GM19455 (cell line): Measurements from ENCODE around the gene CCL15.
"Not testable (repeated sequence)": the region's sequence is repeated elsewhere in the genome, so short reads cannot be mapped to it uniquely, and the experiment has no call there.

Experiments used
- ATAC-seq: cut with Tn5 transposase; IDR thresholded peaks from one replicate; pipeline ENCODE4 v1.9.1; 2021; ENCODE audit not compliant: unreplicated experiment

Gene CCL15

DNA sequence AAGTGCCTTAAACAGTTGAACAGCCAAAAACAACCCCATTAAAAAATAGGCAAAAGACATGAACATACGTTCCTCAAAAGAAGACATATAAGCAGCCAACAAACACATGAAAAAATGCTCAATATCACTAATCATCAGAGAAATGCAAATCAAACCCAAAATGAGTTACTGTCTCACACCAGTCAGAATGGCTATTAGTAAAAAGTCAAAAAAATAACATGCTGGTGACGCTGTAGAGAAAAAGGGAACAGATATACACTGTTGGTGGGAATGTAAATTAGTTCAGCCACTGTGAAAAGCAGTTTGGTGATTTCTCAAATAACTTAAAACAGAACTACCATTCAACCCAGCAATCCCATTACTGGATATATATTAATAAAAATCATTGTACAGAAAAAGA lies 6.0 kb downstream of the CCL15 start:
- ATAC-seq = not testable (repeated sequence)

- no peak for ATAC-seq
Observed at GRCh38 chr17:35991075-35991474, 10.3 kb downstream of the CCL15 start.

DNA sequence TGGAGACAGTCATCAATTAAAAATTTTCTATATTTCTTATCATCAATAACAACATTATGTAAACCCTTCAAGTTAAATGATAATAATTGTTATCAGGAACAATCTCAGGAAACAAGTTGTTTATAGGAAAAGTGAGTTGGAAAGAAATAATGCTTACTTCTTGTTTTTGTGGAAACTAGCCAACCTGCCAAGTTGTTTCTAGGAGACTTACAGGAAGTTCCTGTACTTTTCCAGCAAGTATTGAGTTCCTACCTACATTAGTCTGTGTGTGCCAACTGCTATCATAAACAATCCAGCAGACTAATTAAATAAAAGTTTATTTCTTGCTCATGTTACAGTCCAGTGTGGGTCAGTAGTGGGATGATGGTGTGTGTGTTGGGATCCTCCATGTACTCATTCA lies 13.2 kb downstream of the CCL15 start:
- no peak for ATAC-seq

DNA sequence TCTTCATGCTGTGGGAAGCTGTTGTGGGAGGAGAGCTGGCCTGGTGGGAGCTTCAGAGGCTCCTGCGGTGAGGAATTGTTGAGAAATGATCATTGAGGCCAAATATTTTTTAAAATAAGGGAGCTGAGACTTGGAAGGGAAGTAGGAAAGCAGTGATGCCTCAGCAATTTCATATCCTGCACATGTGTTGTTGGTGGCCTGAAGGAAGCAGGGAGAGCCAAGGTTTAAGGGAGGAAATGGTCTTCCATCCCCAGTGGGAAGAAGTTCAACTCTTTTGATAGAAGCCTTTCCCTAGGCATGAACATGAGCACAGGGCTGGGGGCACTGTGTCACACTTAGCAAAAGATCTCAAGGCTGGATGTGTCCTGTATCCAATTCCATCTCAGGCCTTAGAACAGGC lies 14.7 kb downstream of the CCL15 start, which contains the start of gene CCL14:
CCL14 (minus strand) TSS at position 87 of the 400 bp plus-strand sequence; CDS start at position 7, 80 bp downstream.
- no peak for ATAC-seq

DNA sequence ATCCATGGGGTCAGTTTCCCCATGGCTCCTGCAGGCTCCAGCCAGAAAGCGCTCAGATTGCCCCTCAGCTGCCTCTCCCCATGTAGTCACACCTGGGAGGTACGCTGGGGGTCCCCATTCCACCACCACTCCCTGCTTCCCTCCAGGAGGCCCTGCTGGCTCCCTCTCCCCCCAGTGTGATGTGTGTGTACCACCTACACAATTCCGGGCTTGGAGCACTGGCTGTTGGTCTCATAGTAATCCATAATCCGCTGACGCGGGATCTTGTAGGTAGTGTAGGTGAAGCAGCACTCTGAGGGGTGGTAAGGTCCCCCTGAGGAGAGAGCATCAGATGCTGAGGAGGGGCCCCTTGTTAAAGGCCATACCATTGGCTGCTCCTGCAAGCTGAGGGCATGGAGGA lies 17.2 kb downstream of the CCL15 start:
- no peak for ATAC-seq

GRCh38 chr17:35982409-35983191 lies 18.8 kb downstream of the CCL15 start:
- ATAC-seq = no peak

GRCh38 chr17:35981908-35982330 lies 19.4 kb downstream of the CCL15 start:
- no peak for ATAC-seq

- no peak for ATAC-seq
Observed at GRCh38 chr17:35981246-35981645, 20.1 kb downstream of the CCL15 start, which contains the start of gene CCL16. CCL16 (minus strand) TSS chr17:35981497; CDS start chr17:35981420, 77 bp downstream.

DNA sequence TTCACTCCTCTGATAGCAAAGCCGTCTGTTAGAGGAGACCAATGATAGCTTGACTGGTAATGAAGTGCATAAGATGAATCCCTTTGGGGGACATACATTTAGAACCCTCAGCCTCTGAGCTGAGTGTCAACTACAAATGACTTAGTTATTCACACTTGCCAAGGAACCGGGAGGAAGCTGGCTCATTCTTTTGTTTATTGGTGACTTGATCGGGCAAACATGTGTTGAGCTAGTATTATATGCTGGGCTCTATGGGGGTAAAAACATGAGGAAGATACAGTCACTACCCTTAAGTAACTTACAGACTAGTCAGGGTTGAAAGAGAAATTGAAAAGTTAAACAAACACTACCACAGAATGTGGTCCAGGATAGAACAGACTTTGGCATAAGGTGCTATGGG lies 23.0 kb downstream of the CCL15 start:
- ATAC-seq = no peak

- ATAC-seq = no peak
Observed at GRCh38 chr17:35977509-35977908, 23.8 kb downstream of the CCL15 start.

DNA sequence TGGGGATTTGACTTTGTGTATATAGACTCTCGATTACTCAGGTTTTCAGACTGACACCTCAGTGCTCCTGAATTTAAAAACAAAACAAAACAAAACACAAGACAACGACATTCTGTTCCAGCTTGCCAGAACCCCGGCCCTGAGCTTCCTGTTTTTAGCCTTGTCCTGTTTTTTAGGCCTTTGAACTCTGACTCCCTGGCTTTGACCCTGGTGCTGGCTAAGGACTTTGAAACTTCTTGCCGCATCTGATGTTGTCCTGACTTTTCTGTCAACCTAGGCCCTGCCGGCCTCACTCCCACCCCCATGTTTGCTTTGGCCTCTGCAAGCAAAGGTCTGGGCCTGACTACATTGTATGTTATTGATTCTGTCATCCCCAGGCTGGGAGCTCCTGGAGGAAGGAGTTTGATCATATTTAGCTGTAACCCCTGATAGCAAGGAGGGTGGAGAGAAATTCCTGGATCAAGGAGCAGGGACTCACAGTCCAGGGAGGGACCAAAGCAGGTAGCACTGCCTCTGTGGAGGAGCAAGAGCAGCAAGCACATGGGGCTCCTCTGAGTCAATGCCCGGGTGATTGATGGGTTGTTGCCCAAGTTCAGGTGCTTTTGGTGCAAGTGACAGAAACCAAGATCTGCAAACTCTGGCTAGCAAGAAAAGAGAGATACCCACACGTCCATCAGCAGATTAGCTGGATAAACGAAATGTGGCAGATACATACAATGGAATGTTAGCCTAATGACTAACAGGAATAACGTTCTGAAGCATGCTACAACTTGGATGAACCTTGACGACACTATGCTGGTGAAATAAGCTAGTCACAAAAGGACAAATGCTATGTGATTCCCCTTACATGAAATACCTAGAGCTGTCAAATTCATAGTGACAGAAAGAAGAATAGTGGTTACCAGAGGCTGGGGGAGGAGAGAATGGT lies 27.8 kb downstream of the CCL15 start:
- no peak for ATAC-seq

DNA sequence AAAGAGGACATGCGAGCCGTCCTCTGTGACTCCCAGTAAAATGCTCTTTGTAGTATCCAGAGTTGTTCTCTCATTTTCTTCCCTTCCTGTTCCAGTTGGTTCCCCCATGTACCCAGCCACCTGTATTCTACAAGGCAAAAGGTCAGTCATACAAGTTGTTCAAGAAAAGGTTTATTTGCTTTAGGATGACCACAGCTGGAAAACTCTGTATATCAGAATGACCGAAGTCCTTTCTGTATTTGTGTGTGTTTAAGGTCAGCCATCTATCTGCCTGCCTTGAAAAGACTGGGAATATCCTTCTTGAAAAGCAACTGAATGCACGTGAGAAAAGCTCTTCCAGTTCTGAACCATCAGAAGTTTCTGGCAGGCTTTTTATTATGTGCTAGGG lies 28.4 kb downstream of the CCL15 start:
- no peak for ATAC-seq

GRCh38 chr17:35972535-35972934 lies 28.8 kb downstream of the CCL15 start:
- no peak for ATAC-seq

DNA sequence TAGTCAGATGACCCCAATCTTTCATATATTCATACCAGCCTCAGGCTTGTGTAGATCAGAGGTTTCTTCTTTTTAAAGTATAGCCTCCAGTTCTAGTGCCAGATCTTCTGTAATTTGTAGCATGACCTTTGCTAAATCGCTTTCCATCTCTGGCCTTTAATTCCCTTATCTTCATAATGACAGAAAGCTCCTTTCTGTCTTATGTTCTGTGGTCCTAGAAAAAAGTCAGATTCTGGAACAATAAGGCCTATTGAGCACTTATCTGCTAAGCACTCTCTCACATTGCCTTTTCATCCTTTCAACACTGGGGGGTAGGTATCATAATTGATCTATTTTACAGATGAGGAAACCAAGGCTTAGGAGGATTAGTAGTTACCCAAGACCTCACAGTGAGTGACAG lies 29.3 kb downstream of the CCL15 start:
- no peak for ATAC-seq

- no peak for ATAC-seq
Observed at GRCh38 chr17:35969558-35970380, 31.6 kb downstream of the CCL15 start.

DNA sequence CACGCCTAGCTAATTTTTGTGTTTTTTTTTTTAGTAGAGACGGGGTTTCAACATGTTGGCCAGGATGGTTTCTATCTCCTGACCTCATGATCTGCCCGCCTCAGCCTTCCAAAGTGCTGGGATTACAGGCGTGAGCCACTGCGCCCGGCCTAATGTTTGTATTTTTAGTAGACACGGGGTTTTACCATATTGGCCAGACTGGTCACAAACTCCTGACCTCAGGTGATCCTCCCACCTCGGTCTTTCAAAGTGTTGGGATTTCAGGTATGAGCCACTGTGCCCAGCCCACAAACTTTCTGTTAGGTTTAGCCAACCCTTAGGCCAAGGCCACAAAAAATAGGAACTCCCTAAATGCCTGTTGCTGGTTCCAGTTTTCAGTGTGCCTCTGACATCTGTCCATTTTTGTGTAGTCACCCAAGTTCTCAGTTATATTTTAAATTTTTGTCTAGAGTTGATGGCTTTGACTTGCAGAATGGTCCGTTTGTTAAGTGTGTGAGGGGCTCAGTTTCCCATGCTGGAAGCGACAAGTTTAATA lies 32.8 kb downstream of the CCL15 start:
- no peak for ATAC-seq

- ATAC-seq = no peak
Observed at GRCh38 chr17:35965272-35965671, 36.1 kb downstream of the CCL15 start.

DNA sequence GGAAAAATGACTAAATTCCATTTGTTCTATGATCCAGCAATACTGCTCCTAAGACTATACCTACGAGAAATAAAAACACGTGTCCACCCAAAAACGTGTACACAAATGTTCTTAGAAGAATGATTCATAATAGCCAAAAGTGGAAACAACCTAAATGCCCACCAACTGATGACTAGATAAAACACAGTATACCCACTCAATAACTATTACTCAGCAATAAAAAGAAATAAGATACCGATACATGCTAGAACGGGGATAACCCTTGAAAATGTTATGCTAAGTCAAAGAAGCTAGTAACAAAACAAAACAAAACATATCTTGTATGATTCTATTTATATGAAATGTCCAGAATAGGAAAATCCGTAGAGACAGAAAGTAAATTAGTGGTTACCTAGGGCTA lies 37.7 kb downstream of the CCL15 start:
- ATAC-seq = no peak

DNA sequence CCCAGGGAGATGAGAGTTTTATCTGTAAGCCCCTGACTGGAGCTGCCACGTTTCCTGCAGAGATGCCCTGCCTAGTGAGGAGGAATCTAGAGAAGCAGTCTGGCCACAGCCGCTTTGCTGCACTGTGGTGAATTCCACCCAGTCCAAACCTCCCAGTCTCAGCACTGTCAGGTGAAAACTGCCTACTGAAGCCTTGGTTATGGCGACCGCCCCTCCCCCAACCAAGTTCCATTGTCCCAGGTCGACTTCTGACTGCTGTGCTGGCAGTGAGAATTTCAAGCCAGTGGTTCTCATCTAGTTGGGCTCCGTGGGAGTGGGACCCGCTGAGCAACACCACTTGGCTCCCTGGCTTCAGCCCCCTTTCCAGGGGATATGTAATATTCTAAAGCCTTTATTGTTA lies 47.6 kb downstream of the CCL15 start:
- no peak for ATAC-seq

- ATAC-seq = no peak
Observed at GRCh38 chr17:35949401-35949800, 52.0 kb downstream of the CCL15 start.

DNA sequence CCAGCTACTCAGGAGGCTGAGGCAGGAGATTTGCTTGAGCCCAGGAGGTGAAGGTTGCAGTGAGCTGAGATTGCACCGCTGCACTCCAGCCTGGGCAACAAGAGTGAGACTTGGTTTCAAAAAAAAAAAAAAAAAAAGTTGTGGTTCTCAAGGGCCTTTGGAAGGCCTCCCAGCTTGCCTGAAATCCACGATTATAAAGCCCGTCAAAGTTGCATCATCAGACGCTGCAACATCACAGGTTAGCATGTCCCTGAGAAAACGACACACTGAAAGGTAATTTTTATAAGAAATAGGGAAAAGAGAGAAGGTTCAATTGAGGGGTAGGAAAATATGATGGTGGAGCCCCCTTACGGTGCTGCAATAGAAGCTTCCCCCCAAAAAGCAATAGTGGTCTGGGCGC lies 53.3 kb downstream of the CCL15 start:
- no peak for ATAC-seq
